Dendritic cell treated with granulocyte-macrophage colony-stimulating factor and Interleukin-4, amounts not matched to agents 40 ng/mL and 50 ng/mL, for 4 days (primary cell): ENCODE results near the gene R3HCC1L.
"Not testable (repeated sequence)": the region's sequence is repeated elsewhere in the genome, so short reads cannot be mapped to it uniquely, and the experiment has no call there.

Experiments used
- H3K27ac Mint-ChIP-seq: one replicate; pipeline ENCODE4 v1.8.0; 2022; ENCODE audit warnings: mild to moderate bottlenecking, mixed read lengths
- H3K27me3 Mint-ChIP-seq: one replicate; pipeline ENCODE4 v1.8.0; 2022; ENCODE audit warnings: mild to moderate bottlenecking, mixed read lengths
- H3K36me3 Mint-ChIP-seq: one replicate; pipeline ENCODE4 v1.8.0; 2022; ENCODE audit warnings: low read depth, mixed read lengths
- H3K4me1 Mint-ChIP-seq: one replicate; pipeline ENCODE4 v1.8.0; 2022; ENCODE audit warnings: low read depth, mixed read lengths
- H3K4me3 Mint-ChIP-seq: one replicate; pipeline ENCODE4 v1.8.0; 2022; ENCODE audit warnings: mild to moderate bottlenecking, moderate library complexity, mixed read lengths
- H3K9me3 Mint-ChIP-seq: one replicate; pipeline ENCODE4 v1.8.0; 2022; ENCODE audit warnings: mixed read lengths
- intact Hi-C: fragments of 100-400 bp; cut with micrococcal nuclease; formaldehyde crosslinking; loops from one replicate; pipeline ENCODE4 v1.15.0; 2022

Gene R3HCC1L

GRCh38 chr10:98172073-98172472 lies 37.6 kb downstream of the R3HCC1L start:
- Mint-ChIP-seq H3K4me3 (no peak overlapping the region), H3K9me3 (no peaks in the 10 kb centered on the region), H3K36me3 (peaks cover 76% of the 10 kb centered on the region), H3K27me3 (no peaks in the 10 kb centered on the region), H3K4me1 (peaks cover 7% of the 10 kb centered on the region), H3K27ac (no peak overlapping the region)
- intact Hi-C loops, result no loop called here

GRCh38 chr10:98172495-98172894 lies 38.0 kb downstream of the R3HCC1L start:
- H3K27me3 Mint-ChIP-seq, result no peaks in the 10 kb centered on the region
- intact Hi-C loops, result no loop called here
- H3K4me3 Mint-ChIP-seq, result no peak overlapping the region
- no peaks in the 10 kb centered on the region for H3K9me3 Mint-ChIP-seq
- H3K4me1 Mint-ChIP-seq, result peaks cover 7% of the 10 kb centered on the region
- H3K36me3 Mint-ChIP-seq, result peaks cover 79% of the 10 kb centered on the region
- no peak overlapping the region for H3K27ac Mint-ChIP-seq

- no peaks in the 10 kb centered on the region for H3K9me3 Mint-ChIP-seq
- H3K27me3 Mint-ChIP-seq, result no peaks in the 10 kb centered on the region
- H3K36me3 Mint-ChIP-seq, result peaks cover 80% of the 10 kb centered on the region
- intact Hi-C loops, result no loop called here
- no peak overlapping the region for H3K27ac Mint-ChIP-seq
- peaks cover 7% of the 10 kb centered on the region for H3K4me1 Mint-ChIP-seq
- H3K4me3 Mint-ChIP-seq, result no peak overlapping the region
Measured at GRCh38 chr10:98173260-98173659, 38.8 kb downstream of the R3HCC1L start.

- H3K4me1 Mint-ChIP-seq, result peaks cover 23% of the 10 kb centered on the region
- H3K27ac Mint-ChIP-seq, H3K9me3 Mint-ChIP-seq, H3K27me3 Mint-ChIP-seq, H3K4me3 Mint-ChIP-seq, intact Hi-C loops: not testable (repeated sequence)
- H3K36me3 Mint-ChIP-seq, result peaks cover 92% of the 10 kb centered on the region
Measured at GRCh38 chr10:98182351-98182915, 48.0 kb downstream of the R3HCC1L start.

GRCh38 chr10:98186681-98187080 lies 52.2 kb downstream of the R3HCC1L start:
- Mint-ChIP-seq H3K4me1 (no peaks in the 10 kb centered on the region), H3K27me3 (no peaks in the 10 kb centered on the region), H3K27ac (no peak overlapping the region), H3K9me3 (no peaks in the 10 kb centered on the region), H3K36me3 (peaks cover 74% of the 10 kb centered on the region), H3K4me3 (no peak overlapping the region)
- intact Hi-C loops, result no loop called here

DNA sequence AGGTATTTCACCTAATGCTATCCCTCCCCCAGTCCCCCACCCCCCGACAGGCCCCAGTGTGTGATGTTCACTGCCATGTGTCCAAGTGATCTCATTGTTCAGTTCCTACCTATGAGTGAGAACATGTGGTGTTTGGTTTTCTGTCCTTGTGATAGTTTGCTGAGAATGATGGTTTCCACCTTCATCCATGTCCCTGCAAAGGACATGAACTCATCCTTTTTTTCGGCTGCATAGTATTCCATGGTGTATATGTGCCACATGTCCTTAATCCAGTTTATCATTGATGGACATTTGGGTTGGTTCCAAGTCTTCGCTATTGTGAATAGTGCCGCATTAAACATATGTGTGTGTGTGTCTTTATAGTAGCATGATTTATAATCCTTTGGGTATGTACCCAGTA lies 56.3 kb downstream of the R3HCC1L start:
- H3K4me1 Mint-ChIP-seq, intact Hi-C loops, H3K4me3 Mint-ChIP-seq, H3K27me3 Mint-ChIP-seq, H3K27ac Mint-ChIP-seq: not testable (repeated sequence)
- peaks cover 70% of the 10 kb centered on the region for H3K36me3 Mint-ChIP-seq
- peaks cover 15% of the 10 kb centered on the region for H3K9me3 Mint-ChIP-seq

DNA sequence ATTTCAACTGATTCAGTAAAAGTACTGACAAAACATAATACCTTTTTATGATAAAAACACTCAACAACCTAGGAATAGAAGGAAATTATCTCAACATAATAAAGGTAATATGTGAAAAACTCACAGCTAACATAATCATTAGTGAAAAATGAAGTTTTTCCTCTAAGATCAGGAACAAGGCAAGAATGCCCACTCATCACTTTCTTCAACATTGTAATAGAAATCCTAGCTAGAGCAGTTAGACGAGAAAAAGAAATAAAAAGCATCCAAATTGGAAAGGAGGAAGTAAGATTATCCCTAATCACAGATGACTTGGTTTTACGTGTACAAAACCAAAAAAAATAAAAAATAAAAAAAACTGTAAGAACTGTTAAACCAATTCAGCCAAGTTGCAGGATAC lies 58.6 kb downstream of the R3HCC1L start:
- Mint-ChIP-seq H3K9me3 (peaks cover 15% of the 10 kb centered on the region), H3K27me3 (no peaks in the 10 kb centered on the region), H3K27ac (no peak overlapping the region), H3K4me1 (peaks cover 16% of the 10 kb centered on the region), H3K36me3 (peaks cover 74% of the 10 kb centered on the region), H3K4me3 (no peak overlapping the region)
- intact Hi-C loops, result no loop called here

DNA sequence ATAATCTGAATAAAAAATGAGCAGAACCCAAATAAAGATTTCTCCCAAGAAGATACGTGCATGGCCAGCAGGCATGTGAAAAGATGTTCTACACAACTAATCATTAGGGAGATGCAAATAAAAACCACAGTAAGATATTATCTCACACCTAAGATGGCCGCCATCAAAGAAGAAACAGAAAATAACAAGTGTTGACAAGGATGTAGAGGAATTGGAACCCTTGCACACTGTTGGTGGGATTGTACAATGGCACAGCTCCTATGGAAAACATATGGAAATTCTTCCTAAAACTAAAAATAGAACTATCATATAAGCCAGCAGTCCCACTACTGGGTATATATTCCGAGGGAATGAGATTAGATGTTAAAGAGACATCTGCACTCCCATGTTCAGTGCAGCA lies 60.2 kb downstream of the R3HCC1L start:
- Mint-ChIP-seq H3K36me3 (peaks cover 65% of the 10 kb centered on the region), H3K4me1 (peaks cover 16% of the 10 kb centered on the region), H3K4me3 (no peak overlapping the region), H3K27me3 (no peaks in the 10 kb centered on the region), H3K27ac (no peak overlapping the region), H3K9me3 (peaks cover 15% of the 10 kb centered on the region)
- intact Hi-C loops, result no loop called here

- peaks cover 65% of the 10 kb centered on the region for H3K36me3 Mint-ChIP-seq
- intact Hi-C loops, result no loop called here
- H3K27ac Mint-ChIP-seq, result no peak overlapping the region
- H3K9me3 Mint-ChIP-seq, result peaks cover 15% of the 10 kb centered on the region
- H3K4me3 Mint-ChIP-seq, result no peak overlapping the region
- no peaks in the 10 kb centered on the region for H3K27me3 Mint-ChIP-seq
- peaks cover 16% of the 10 kb centered on the region for H3K4me1 Mint-ChIP-seq
Measured at GRCh38 chr10:98195120-98195519, 60.7 kb downstream of the R3HCC1L start.

GRCh38 chr10:98196985-98197384 lies 62.5 kb downstream of the R3HCC1L start:
- no peaks in the 10 kb centered on the region for H3K27me3 Mint-ChIP-seq
- H3K4me3 Mint-ChIP-seq, result no peak overlapping the region
- H3K27ac Mint-ChIP-seq, result no peak overlapping the region
- intact Hi-C loops, result no loop called here
- H3K9me3 Mint-ChIP-seq, result peaks cover 15% of the 10 kb centered on the region
- H3K4me1 Mint-ChIP-seq, result peaks cover 16% of the 10 kb centered on the region
- peaks cover 56% of the 10 kb centered on the region for H3K36me3 Mint-ChIP-seq

DNA sequence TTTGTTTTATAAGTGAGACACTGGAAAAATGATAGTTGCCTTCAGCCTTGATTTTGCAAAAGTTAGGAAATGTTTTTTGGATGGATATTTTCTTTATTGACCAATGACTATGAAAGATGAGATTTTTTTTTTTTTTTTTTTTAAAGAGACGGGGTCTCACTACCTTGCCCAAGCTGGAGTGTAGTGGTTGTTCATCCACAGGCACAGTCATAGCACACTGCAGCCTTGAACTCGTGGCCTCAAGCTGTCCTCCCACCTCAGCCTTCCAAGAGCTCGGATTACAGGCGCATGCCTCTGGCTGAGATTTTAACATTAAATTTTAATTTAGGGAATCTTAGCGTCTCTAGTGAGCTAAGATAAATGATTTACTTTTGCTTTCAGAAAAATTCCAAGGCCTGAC lies 67.3 kb downstream of the R3HCC1L start:
- Mint-ChIP-seq H3K4me3 (no peak overlapping the region), H3K27ac (no peak overlapping the region), H3K9me3 (no peaks in the 10 kb centered on the region), H3K27me3 (no peaks in the 10 kb centered on the region), H3K4me1 (peaks cover 6% of the 10 kb centered on the region), H3K36me3 (peaks cover 42% of the 10 kb centered on the region)
- intact Hi-C loops, result no loop called here

DNA sequence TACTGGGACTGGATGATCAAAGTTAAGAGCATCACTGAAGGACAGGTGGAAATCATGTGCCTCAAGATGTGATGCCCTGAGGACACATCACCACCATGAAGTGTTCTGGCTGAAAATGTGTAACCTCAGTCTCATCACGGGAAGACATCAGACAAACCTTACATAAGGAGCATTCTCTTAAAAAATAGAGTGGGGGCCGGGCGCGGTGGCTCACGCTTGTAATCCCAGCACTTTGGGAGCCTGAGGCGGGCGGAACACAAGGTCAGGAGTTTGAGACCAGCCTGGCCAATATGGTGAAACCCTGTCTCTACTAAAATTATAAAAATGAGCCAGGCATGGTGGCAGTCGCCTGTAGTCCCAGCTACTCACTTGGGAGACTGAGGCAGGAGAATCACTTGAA lies 67.9 kb downstream of the R3HCC1L start:
- Mint-ChIP-seq H3K27ac (no peak overlapping the region), H3K27me3 (no peaks in the 10 kb centered on the region), H3K9me3 (no peaks in the 10 kb centered on the region), H3K4me3 (no peak overlapping the region), H3K4me1 (peaks cover under 1% of the 10 kb centered on the region), H3K36me3 (peaks cover 36% of the 10 kb centered on the region)
- intact Hi-C loops, result no loop called here

DNA sequence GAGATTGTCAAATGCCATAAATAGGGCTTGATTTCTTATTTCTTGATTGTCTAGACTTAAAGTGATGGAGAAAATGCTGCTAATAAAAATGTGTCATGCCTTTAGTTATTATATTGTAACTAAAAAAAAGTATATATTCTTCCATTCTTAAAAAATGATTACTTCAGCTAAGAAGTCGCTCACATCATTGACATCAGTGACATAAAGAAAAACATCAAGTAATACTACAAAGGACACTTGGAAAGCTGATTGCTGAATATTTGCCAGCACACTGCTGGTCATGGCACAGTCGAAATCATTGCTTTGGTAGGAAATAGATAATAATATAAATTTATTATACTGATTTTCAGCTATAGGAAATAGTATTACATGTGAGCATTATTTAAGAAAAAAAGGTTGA lies 70.9 kb downstream of the R3HCC1L start:
- H3K4me1 Mint-ChIP-seq, result no peaks in the 10 kb centered on the region
- H3K36me3 Mint-ChIP-seq, result peaks cover 50% of the 10 kb centered on the region
- no peak overlapping the region for H3K4me3 Mint-ChIP-seq
- no peak overlapping the region for H3K27ac Mint-ChIP-seq
- intact Hi-C loops, result no loop called here
- H3K9me3 Mint-ChIP-seq, result no peaks in the 10 kb centered on the region
- H3K27me3 Mint-ChIP-seq, result no peaks in the 10 kb centered on the region

DNA sequence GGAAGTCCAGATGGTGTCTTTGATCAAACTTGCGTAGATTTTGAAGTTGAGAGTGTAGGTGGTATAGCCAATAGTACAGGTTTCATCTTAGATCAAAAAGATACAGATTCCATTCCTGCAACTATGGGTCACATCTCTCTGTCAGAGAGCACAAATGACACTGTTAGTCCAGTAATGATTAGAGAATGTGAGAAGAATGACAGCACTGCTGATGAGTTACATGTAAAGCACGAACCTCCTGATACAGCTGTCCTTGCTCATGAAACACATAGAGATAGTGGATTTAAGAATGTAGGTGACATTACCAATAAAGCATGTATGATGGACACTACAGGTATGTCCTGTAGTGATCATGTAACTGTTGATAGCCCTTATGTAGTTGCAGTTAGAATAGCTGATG lies 74.5 kb downstream of the R3HCC1L start:
- Mint-ChIP-seq H3K27ac (no peak overlapping the region), H3K4me1 (peaks cover 8% of the 10 kb centered on the region), H3K27me3 (no peaks in the 10 kb centered on the region), H3K36me3 (peaks cover 42% of the 10 kb centered on the region), H3K4me3 (no peak overlapping the region), H3K9me3 (no peaks in the 10 kb centered on the region)
- intact Hi-C loops, result no loop called here

- H3K36me3 Mint-ChIP-seq, result peaks cover 39% of the 10 kb centered on the region
- no peak overlapping the region for H3K4me3 Mint-ChIP-seq
- no peaks in the 10 kb centered on the region for H3K9me3 Mint-ChIP-seq
- peaks cover 8% of the 10 kb centered on the region for H3K4me1 Mint-ChIP-seq
- no peak overlapping the region for H3K27ac Mint-ChIP-seq
- no peaks in the 10 kb centered on the region for H3K27me3 Mint-ChIP-seq
- intact Hi-C loops, result no loop called here
Measured at GRCh38 chr10:98209441-98209840, 75.0 kb downstream of the R3HCC1L start.
